ENCODE data around the gene BASP1. TPM values are rescaled to one million over a fixed set of nuclear protein-coding genes. Genes with fewer than 3 reads are reported as not detected.

Gene BASP1
- total and polyA plus RNA-seq, 12 donors: 7.0 to 24.9 (median 12.7) TPM

DNA sequence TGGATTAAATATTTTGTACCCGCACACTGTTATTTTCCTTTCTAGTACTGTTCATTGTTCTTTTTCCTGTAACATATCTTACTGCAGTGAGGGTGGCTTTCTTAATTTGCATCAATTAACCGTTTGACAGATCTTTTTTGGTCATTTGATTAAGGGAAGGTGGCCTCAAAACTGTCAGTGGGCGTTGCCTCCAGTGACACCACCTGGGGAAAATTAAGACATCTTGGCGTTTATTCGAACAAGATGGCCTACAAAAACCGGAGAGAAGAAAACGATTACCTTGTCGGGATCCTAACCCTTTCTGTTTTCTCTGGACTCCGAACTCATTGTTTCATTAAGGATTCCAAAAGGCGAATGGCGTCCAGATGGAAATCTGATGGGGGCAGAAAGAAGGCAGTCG is 2.0 kb downstream of the BASP1 start:
- DNase-seq: no peak
- Histone ChIP-seq H3K4me3 (no peak overlapping the region), H3K36me3 (replicated peaks in 1 of 2) (no peaks in the 10 kb centered on the region), H3K4me1 (replicated peaks in 1 of 2) (peaks cover 0 to 4% of the 10 kb centered on the region in 2 donors), H3K9me3 (replicated peaks in 1 of 3) (no peaks in the 10 kb centered on the region), H3K27me3 (no peaks in the 10 kb centered on the region), H3K27ac (no peak overlapping the region)
- 86 to 89% (median 86%) methylated on average over 12 of the region's 12 CpGs for WGBS, 4 donors
- TF ChIP-seq, protein P1, sequence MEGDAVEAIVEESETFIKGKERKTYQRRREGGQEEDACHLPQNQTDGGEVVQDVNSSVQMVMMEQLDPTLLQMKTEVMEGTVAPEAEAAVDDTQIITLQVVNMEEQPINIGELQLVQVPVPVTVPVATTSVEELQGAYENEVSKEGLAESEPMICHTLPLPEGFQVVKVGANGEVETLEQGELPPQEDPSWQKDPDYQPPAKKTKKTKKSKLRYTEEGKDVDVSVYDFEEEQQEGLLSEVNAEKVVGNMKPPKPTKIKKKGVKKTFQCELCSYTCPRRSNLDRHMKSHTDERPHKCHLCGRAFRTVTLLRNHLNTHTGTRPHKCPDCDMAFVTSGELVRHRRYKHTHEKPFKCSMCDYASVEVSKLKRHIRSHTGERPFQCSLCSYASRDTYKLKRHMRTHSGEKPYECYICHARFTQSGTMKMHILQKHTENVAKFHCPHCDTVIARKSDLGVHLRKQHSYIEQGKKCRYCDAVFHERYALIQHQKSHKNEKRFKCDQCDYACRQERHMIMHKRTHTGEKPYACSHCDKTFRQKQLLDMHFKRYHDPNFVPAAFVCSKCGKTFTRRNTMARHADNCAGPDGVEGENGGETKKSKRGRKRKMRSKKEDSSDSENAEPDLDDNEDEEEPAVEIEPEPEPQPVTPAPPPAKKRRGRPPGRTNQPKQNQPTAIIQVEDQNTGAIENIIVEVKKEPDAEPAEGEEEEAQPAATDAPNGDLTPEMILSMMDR (IDR thresholded peaks at IDR 0.05): no peak
- no peak for TF ChIP-seq POLR2A (IDR thresholded peaks at IDR 0.05)
- intact Hi-C loops (cut with DNase I): loop anchor here (5.0 to 10.0 kb wide), 2 partner anchors 1078 to 1095 kb away; no protein-coding TSS in a partner anchor

DNA sequence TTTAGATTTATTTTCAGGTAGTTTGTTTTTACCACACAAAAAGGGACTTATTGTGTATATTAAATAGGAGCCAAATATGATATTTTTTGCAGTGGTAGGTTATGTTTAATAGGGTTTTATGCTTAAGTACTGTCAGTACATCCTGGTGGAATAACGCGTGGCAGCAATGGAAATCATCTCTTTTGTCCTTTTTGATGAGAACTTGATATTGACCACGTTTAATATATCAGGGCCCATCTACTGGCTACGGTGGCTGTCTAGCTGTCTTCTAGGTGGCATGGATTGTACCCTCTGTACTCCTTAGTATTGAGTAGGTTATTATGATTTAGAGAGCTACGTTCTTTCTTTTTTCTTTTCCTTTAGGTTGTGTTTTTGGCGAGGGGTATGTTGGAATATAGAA is 2.6 kb downstream of the BASP1 start:
- DNase-seq: no peak
- Histone ChIP-seq H3K4me3 (no peak overlapping the region), H3K4me1 (replicated peaks in 1 of 2) (peaks cover 0 to 4% of the 10 kb centered on the region in 2 donors), H3K9me3 (replicated peaks in 1 of 3) (no peaks in the 10 kb centered on the region), H3K27ac (no peak overlapping the region), H3K36me3 (replicated peaks in 1 of 2) (no peaks in the 10 kb centered on the region), H3K27me3 (no peaks in the 10 kb centered on the region)
- WGBS, 4 donors: 89 to 94% (median 91%) methylated on average over 6 of the region's 6 CpGs
- TF ChIP-seq, protein P1 (IDR thresholded peaks at IDR 0.05): no peak
- TF ChIP-seq POLR2A (IDR thresholded peaks at IDR 0.05): no peak
- intact Hi-C loops (cut with DNase I): loop anchor here (5.0 to 10.0 kb wide), 2 partner anchors 1077 to 1095 kb away; no protein-coding TSS in a partner anchor

DNA sequence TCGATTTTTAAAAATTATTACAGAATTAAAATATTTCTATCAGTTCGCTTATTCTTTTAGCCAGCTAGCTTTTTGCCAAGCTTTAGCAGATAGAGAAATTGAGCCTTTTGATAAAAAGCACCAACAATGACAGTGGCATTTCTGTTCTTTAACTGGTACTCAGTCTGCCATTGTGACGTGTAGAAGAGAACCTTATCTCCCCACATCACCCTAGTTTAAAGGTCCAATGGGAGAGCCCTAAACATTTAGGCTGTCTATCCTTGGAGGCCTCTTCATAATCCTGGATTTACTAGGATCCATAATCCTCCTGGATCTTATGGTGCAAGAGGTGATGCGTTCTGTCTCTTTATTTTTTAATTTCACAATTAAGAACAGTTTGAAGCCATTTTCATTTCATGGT is 3.0 kb downstream of the BASP1 start:
- H3K36me3 ChIP-seq (replicated peaks in 1 of 2): no peaks in the 10 kb centered on the region
- TF ChIP-seq POLR2A (IDR thresholded peaks at IDR 0.05): no peak
- TF ChIP-seq, protein P1 (IDR thresholded peaks at IDR 0.05): no peak
- WGBS, 4 donors: 74 to 84% (median 78%) methylated on average over 4 of the region's 4 CpGs
- H3K27me3 ChIP-seq: no peaks in the 10 kb centered on the region
- intact Hi-C loops (cut with DNase I): no loop called here
- no peak overlapping the region for H3K4me3 ChIP-seq
- DNase-seq: no peak
- peaks cover 0 to 4% of the 10 kb centered on the region in 2 donors for H3K4me1 ChIP-seq (replicated peaks in 1 of 2)
- H3K27ac ChIP-seq: no peak overlapping the region
- H3K9me3 ChIP-seq (replicated peaks in 1 of 3): no peaks in the 10 kb centered on the region

DNA sequence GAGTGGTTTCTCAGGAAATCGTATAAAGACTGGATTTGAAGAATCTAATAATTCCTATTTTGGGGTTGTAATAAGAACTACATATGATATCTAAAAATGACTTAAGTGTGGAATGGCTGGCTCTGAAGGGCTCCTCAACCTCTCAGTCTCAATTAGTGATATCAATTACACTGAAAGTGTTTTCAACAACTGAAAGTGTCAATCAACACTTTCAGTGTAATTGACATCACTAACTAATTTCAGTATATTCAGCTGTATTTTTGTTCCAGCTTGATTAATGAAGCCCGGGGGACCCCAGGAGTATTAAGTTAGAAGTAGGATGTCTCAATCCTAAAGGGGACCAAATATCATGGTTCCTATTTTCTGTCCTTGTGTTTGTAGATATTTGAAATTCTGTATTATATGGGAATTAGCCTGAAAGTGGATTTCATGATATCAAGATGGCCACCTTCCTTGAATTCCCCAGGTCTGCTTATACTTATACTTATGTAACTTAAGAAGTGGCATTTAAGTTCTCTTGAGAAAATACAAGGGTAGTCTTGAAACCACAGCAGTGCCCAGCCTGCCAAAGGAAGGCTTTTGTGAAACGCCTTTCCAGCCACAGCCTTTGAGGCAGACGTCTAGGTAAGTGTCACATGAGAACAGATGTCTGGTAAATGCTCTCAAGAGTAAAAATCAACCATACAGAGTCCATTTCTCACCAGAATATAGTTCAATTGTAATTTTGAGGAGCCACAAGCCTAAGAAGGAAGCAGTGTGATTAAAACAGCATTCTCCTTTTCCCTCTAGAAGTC is 4.6 kb downstream of the BASP1 start:
- Histone ChIP-seq H3K27ac (no peak overlapping the region), H3K9me3 (replicated peaks in 1 of 3) (no peaks in the 10 kb centered on the region)
- intact Hi-C loops (cut with DNase I): no loop called here

More for the DNA sequence above, 4.6 kb downstream of the BASP1 start:
- no peaks in the 10 kb centered on the region for H3K4me1 ChIP-seq (replicated peaks in 1 of 2)
- DNase-seq: no peak
- TF ChIP-seq, protein P1 (IDR thresholded peaks at IDR 0.05): no peak
- no peak for TF ChIP-seq POLR2A (IDR thresholded peaks at IDR 0.05)
- H3K27me3 ChIP-seq: no peaks in the 10 kb centered on the region
- no peaks in the 10 kb centered on the region for H3K36me3 ChIP-seq (replicated peaks in 1 of 2)
- WGBS, 4 donors: 63 to 74% (median 72%) methylated on average over 4 of the region's 4 CpGs
- H3K4me3 ChIP-seq: no peak overlapping the region
